Measurements from ENCODE around the gene UBTD2. TPM values are rescaled to one million over a fixed set of nuclear protein-coding genes. Genes with fewer than 3 reads are reported as not detected.
"Not testable (repeated sequence)": the region's sequence is repeated elsewhere in the genome, so short reads cannot be mapped to it uniquely, and the experiment has no call there.

Gene UBTD2
- total RNA-seq, result 1 to 10 TPM; 7.3 to 8.7 TPM

GRCh38 chr5:172283020-172283861 lies at the start of gene UBTD2:
UBTD2 (minus strand) TSS chr5:172283764; CDS start chr5:172283665, 99 bp downstream.
- peaks cover 1% of the 10 kb centered on the region for H3K36me3 Mint-ChIP-seq
- DNase-seq, result peak; percentile 81
- peak within 1 kb of the TSS; percentile 83 for H3K4me3 Mint-ChIP-seq
- CTCF ChIA-PET, result interaction anchor here (0.6 to 3.1 kb wide), 22 partner anchors 9 to 377 kb away, joined by 3 to 12 read pairs (median 3); partner anchors contain the start of genes EFCAB9 and STK10
- H3K9me3 Mint-ChIP-seq (ENCODE audit: low read depth), result no peaks in the 10 kb centered on the region
- H3K4me1 Mint-ChIP-seq, result peaks cover 20% of the 10 kb centered on the region
- ATAC-seq, result peak; percentile 91
- peaks cover 14% of the 10 kb centered on the region for H3K27me3 Mint-ChIP-seq
- H3K27ac Mint-ChIP-seq, result peak within 1 kb of the TSS; percentile 57

GRCh38 chr5:172326901-172327300 lies 43.3 kb upstream of the UBTD2 start:
- H3K4me3 Mint-ChIP-seq; H3K27ac Mint-ChIP-seq; ATAC-seq; DNase-seq; CTCF ChIA-PET; H3K4me1 Mint-ChIP-seq; H3K27me3 Mint-ChIP-seq; H3K9me3 Mint-ChIP-seq (ENCODE audit: low read depth); H3K36me3 Mint-ChIP-seq: not testable (repeated sequence)

GRCh38 chr5:172325452-172325851 lies 41.9 kb upstream of the UBTD2 start:
- no peaks in the 10 kb centered on the region for H3K36me3 Mint-ChIP-seq
- H3K4me3 Mint-ChIP-seq, result no peak overlapping the region
- CTCF ChIA-PET, result interaction anchor here (0.8 kb wide), 1 partner anchor 26 kb away, joined by 3 read pairs; no protein-coding TSS in a partner anchor
- DNase-seq (no peak), ATAC-seq (no peak)
- H3K9me3 Mint-ChIP-seq (ENCODE audit: low read depth), result no peaks in the 10 kb centered on the region
- peaks cover 7% of the 10 kb centered on the region for H3K27me3 Mint-ChIP-seq
- no peak overlapping the region for H3K27ac Mint-ChIP-seq
- H3K4me1 Mint-ChIP-seq, result no peaks in the 10 kb centered on the region

GRCh38 chr5:172322028-172322965 lies 38.7 kb upstream of the UBTD2 start:
- Mint-ChIP-seq H3K4me3 (no peak overlapping the region), H3K27me3 (no peaks in the 10 kb centered on the region), H3K36me3 (no peaks in the 10 kb centered on the region), H3K27ac (no peak overlapping the region), H3K4me1 (no peaks in the 10 kb centered on the region), H3K9me3 (ENCODE audit: low read depth) (no peaks in the 10 kb centered on the region)
- CTCF ChIA-PET, result no interaction called here
- no peak for ATAC-seq
- DNase-seq, result no peak

GRCh38 chr5:172321593-172321992 lies 38.0 kb upstream of the UBTD2 start:
- no peaks in the 10 kb centered on the region for H3K4me1 Mint-ChIP-seq
- H3K4me3 Mint-ChIP-seq, result no peak overlapping the region
- DNase-seq, result no peak
- no peaks in the 10 kb centered on the region for H3K9me3 Mint-ChIP-seq (ENCODE audit: low read depth)
- no peak for ATAC-seq
- no peak overlapping the region for H3K27ac Mint-ChIP-seq
- H3K36me3 Mint-ChIP-seq, result no peaks in the 10 kb centered on the region
- H3K27me3 Mint-ChIP-seq, result peaks cover 2% of the 10 kb centered on the region
- CTCF ChIA-PET, result no interaction called here

GRCh38 chr5:172319708-172320441 lies 36.3 kb upstream of the UBTD2 start:
- Mint-ChIP-seq H3K9me3 (ENCODE audit: low read depth) (no peaks in the 10 kb centered on the region), H3K4me3 (no peak overlapping the region), H3K4me1 (no peaks in the 10 kb centered on the region), H3K27ac (no peak overlapping the region), H3K36me3 (no peaks in the 10 kb centered on the region), H3K27me3 (peaks cover 2% of the 10 kb centered on the region)
- DNase-seq (no peak), ATAC-seq (no peak)
- CTCF ChIA-PET, result interaction anchor here (1.1 kb wide), 1 partner anchor 8 kb away, joined by 3 read pairs; no protein-coding TSS in a partner anchor

- Mint-ChIP-seq H3K36me3 (no peaks in the 10 kb centered on the region), H3K4me1 (no peaks in the 10 kb centered on the region), H3K4me3 (no peak overlapping the region), H3K27ac (no peak overlapping the region), H3K9me3 (ENCODE audit: low read depth) (no peaks in the 10 kb centered on the region), H3K27me3 (peaks cover 6% of the 10 kb centered on the region)
- CTCF ChIA-PET, result no interaction called here
- ATAC-seq, result no peak
- no peak for DNase-seq
Measured at GRCh38 chr5:172315587-172316493, 32.3 kb upstream of the UBTD2 start.

GRCh38 chr5:172313915-172314314 lies 30.4 kb upstream of the UBTD2 start:
- no peak for DNase-seq
- Mint-ChIP-seq H3K27me3 (peaks cover 9% of the 10 kb centered on the region), H3K4me3 (no peak overlapping the region), H3K9me3 (ENCODE audit: low read depth) (no peaks in the 10 kb centered on the region), H3K36me3 (no peaks in the 10 kb centered on the region), H3K4me1 (no peaks in the 10 kb centered on the region), H3K27ac (no peak overlapping the region)
- ATAC-seq, result no peak
- CTCF ChIA-PET, result interaction anchor here (0.7 kb wide), 1 partner anchor 10 kb away, joined by 3 read pairs; no protein-coding TSS in a partner anchor

- ATAC-seq (no peak), DNase-seq (no peak)
- Mint-ChIP-seq H3K9me3 (ENCODE audit: low read depth) (no peaks in the 10 kb centered on the region), H3K36me3 (no peaks in the 10 kb centered on the region), H3K4me3 (no peak overlapping the region), H3K4me1 (no peaks in the 10 kb centered on the region), H3K27ac (no peak overlapping the region), H3K27me3 (peaks cover 9% of the 10 kb centered on the region)
- CTCF ChIA-PET, result no interaction called here
Measured at GRCh38 chr5:172312286-172312685, 28.7 kb upstream of the UBTD2 start.

GRCh38 chr5:172311605-172312004 lies 28.0 kb upstream of the UBTD2 start:
- no peak overlapping the region for H3K4me3 Mint-ChIP-seq
- H3K4me1 Mint-ChIP-seq, result no peaks in the 10 kb centered on the region
- H3K9me3 Mint-ChIP-seq (ENCODE audit: low read depth), result no peaks in the 10 kb centered on the region
- no peaks in the 10 kb centered on the region for H3K36me3 Mint-ChIP-seq
- no peak for DNase-seq
- H3K27me3 Mint-ChIP-seq, result peaks cover 7% of the 10 kb centered on the region
- ATAC-seq, result no peak
- H3K27ac Mint-ChIP-seq, result no peak overlapping the region
- CTCF ChIA-PET, result no interaction called here

GRCh38 chr5:172311026-172311425 lies 27.5 kb upstream of the UBTD2 start:
- H3K9me3 Mint-ChIP-seq (ENCODE audit: low read depth), result no peaks in the 10 kb centered on the region
- no peaks in the 10 kb centered on the region for H3K36me3 Mint-ChIP-seq
- ATAC-seq (no peak), DNase-seq (no peak)
- H3K27me3 Mint-ChIP-seq, result peaks cover 10% of the 10 kb centered on the region
- H3K4me1 Mint-ChIP-seq, result no peaks in the 10 kb centered on the region
- CTCF ChIA-PET, result no interaction called here
- no peak overlapping the region for H3K4me3 Mint-ChIP-seq
- H3K27ac Mint-ChIP-seq, result no peak overlapping the region

GRCh38 chr5:172305380-172305779 lies 21.8 kb upstream of the UBTD2 start:
- Mint-ChIP-seq H3K4me1 (no peaks in the 10 kb centered on the region), H3K9me3 (ENCODE audit: low read depth) (no peaks in the 10 kb centered on the region), H3K36me3 (no peaks in the 10 kb centered on the region), H3K4me3 (no peak overlapping the region), H3K27me3 (peaks cover 28% of the 10 kb centered on the region), H3K27ac (no peak overlapping the region)
- CTCF ChIA-PET, result interaction anchor here (0.9 kb wide), 1 partner anchor 12 kb away, joined by 3 read pairs; no protein-coding TSS in a partner anchor
- DNase-seq, result no peak
- no peak for ATAC-seq

Data from activated CD8-positive, alpha-beta memory T cell treated with anti-CD3 and anti-CD28 coated beads, Interleukin-2, amount 10 ng/mL, durations not matched to agents 7 days and 5 days (primary cell).